ES-I3 (cell line): ENCODE measurements around the gene ASB18.

Source experiments
- H3K36me3 ChIP-seq: 2 replicates; pipeline ENCODE4 v1.6.1; 2013; ENCODE audit warnings: mild to moderate bottlenecking, low read length, control low read depth, moderate library complexity; ENCODE audit not compliant: insufficient read depth
- H3K4me1 ChIP-seq: 2 replicates; pipeline ENCODE4 v1.6.1; 2013; ENCODE audit warnings: mild to moderate bottlenecking, control low read depth, low read length; ENCODE audit not compliant: insufficient read depth
- H3K9ac ChIP-seq: 2 replicates; pipeline ENCODE4 v1.6.1; 2013; ENCODE audit warnings: low read depth, mild to moderate bottlenecking, low read length, moderate library complexity
- H3K9me3 ChIP-seq: 2 replicates; pipeline ENCODE4 v1.6.1; 2013; ENCODE audit warnings: mild to moderate bottlenecking, low read length, moderate library complexity; ENCODE audit not compliant: control insufficient read depth, insufficient read depth

ASB18 gene, protein sequence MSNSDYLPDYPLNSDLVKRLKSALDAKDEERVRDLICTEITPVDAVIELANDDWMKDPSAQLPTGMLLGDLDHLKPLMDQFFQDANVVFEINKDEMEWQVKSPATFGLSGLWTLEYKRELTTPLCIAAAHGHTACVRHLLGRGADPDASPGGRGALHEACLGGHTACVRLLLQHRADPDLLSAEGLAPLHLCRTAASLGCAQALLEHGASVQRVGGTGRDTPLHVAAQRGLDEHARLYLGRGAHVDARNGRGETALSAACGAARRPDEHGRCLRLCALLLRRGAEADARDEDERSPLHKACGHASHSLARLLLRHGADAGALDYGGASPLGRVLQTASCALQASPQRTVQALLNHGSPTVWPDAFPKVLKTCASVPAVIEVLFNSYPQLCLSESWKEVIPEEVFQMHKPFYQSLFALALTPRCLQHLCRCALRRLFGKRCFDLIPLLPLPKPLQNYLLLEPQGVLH

DNA sequence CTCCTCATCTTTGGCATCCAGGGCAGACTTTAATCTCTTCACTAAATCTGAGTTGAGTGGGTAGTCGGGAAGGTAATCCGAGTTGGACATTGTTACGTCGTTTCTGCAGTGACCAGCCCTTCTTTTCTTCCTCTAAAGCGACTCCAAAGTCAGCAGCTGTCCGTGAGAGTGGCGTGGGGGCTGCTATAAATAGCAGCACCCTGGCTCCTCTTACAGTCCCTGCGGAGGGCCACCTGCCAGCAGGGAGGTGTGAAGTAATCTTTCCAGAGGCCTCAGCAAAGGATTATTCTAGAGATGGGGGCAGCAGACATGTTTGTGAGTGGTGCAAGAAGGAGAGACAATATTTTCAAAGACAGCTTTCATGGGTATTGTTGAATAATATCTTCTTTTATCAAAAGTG is at the start of gene ASB18:
Gene ASB18 (minus strand): TSS at position 151 of the 400 bp plus-strand sequence. CDS start 61 bp downstream, at position 90.
- Histone ChIP-seq H3K9ac (no peak within 1 kb of the TSS), H3K9me3 (peaks cover 2% of the 10 kb centered on the region; the same call in 1 of the 2 replicates), H3K36me3 (no peaks in the 10 kb centered on the region; the same call in 1 of the 2 replicates), H3K4me1 (no peaks in the 10 kb centered on the region)

GRCh38 chr2:236311286-236311685 is 47.1 kb upstream of the ASB18 start:
- 0 out of 2 replicates have a peak, but pooled peaks cover 3% of the 10 kb centered on the region for H3K9me3 ChIP-seq
- no peaks in the 10 kb centered on the region for H3K36me3 ChIP-seq
- peaks cover 21% of the 10 kb centered on the region for H3K4me1 ChIP-seq
- no peak overlapping the region for H3K9ac ChIP-seq

- Histone ChIP-seq H3K9me3 (0 out of 2 replicates have a peak, but pooled peaks cover 3% of the 10 kb centered on the region), H3K4me1 (peaks cover 21% of the 10 kb centered on the region), H3K9ac (no peak overlapping the region), H3K36me3 (no peaks in the 10 kb centered on the region)
These were observed 45.4 kb upstream of the ASB18 start for GRCh38 chr2:236309669-236310029.

DNA sequence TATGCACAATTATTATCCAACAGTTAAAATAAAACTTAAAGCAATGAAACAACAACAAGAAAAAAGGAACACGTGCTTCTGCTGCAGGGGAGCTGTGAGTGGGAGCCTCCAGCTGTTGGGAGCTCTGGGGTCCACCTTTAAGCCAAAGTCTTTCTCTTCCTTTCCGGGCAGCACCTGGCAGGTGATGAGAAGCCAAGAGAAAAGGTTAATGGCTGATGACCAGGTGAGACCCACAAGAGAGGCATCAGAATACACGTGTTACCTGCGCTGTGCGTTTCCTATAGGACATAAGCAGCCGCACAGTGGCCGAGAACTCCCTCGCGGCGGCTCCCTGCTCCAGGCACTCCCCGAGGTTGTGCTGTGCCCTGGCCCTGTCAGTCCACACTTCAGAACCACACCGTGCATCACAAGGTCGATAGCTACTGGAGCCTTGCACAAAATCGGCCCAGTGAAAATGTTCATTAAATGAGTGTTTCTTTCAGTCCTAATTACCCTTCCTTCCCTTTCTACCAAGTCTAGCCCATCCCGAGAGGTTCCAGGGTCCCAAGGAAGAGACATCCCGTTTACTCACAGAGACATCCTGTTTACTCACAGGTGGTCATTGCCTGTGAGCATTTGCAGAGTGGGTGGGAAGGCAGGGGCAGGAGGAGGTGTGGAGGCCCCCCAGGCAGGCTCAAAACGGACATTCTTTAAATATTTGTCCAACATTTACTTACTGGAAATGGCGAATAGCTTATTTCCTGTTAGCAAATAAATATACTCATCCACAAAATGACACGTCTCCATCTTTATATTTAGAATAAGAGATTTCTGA is 44.9 kb upstream of the ASB18 start:
- no peak overlapping the region; the same call in 1 of the 2 replicates for H3K9ac ChIP-seq
- 0 out of 2 replicates have a peak, but pooled peaks cover 3% of the 10 kb centered on the region for H3K9me3 ChIP-seq
- no peaks in the 10 kb centered on the region for H3K36me3 ChIP-seq
- peaks cover 21% of the 10 kb centered on the region for H3K4me1 ChIP-seq

GRCh38 chr2:236307641-236308040 is 43.4 kb upstream of the ASB18 start:
- no peaks in the 10 kb centered on the region for H3K36me3 ChIP-seq
- H3K9ac ChIP-seq: no peak overlapping the region
- H3K9me3 ChIP-seq: no peaks in the 10 kb centered on the region
- peaks cover 21% of the 10 kb centered on the region for H3K4me1 ChIP-seq

GRCh38 chr2:236306825-236307540 is 42.8 kb upstream of the ASB18 start:
- H3K4me1 ChIP-seq: peaks cover 21% of the 10 kb centered on the region
- no peaks in the 10 kb centered on the region for H3K9me3 ChIP-seq
- no peak overlapping the region for H3K9ac ChIP-seq
- H3K36me3 ChIP-seq: no peaks in the 10 kb centered on the region

DNA sequence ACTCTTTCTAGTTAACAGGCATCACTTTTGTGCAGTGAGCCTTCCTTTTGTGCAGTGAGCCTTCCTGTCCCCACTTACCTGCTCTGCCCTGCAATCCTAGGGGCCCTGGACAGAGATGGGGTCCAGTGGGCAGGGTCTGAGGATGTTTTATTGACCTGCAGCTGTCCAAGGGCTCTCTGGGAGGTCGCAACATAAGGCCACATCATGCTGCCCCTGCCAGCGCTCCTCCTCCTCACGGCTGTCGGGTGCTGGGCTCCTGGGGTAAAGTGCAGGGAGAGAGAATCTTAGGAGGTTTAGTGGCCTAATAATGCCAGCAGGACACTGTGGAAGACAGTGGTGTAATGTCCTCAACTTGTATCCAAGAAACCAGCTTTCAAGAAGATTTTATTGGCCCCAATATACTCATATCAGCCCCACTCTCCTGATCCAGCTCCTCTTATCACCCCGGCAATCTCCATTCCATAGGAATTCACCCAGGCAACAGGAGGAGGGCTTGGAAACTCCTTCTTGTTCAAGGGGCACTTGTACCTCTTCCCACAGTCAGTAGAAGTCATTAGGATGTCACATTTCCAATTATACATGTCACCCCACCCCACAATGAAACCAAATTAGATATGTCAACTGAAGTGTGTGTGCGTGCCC is 41.9 kb upstream of the ASB18 start:
- Histone ChIP-seq H3K36me3 (no peaks in the 10 kb centered on the region), H3K4me1 (peaks cover 21% of the 10 kb centered on the region), H3K9ac (no peak overlapping the region), H3K9me3 (no peaks in the 10 kb centered on the region)

GRCh38 chr2:236305531-236305930 is 41.3 kb upstream of the ASB18 start:
- H3K4me1 ChIP-seq: peaks cover 21% of the 10 kb centered on the region
- H3K36me3 ChIP-seq: no peaks in the 10 kb centered on the region
- H3K9me3 ChIP-seq: no peaks in the 10 kb centered on the region
- H3K9ac ChIP-seq: no peak overlapping the region

- Histone ChIP-seq H3K36me3 (no peaks in the 10 kb centered on the region), H3K4me1 (peaks cover 18% of the 10 kb centered on the region), H3K9ac (no peak overlapping the region), H3K9me3 (no peaks in the 10 kb centered on the region)
These were observed 39.7 kb upstream of the ASB18 start for GRCh38 chr2:236303935-236304334.

DNA sequence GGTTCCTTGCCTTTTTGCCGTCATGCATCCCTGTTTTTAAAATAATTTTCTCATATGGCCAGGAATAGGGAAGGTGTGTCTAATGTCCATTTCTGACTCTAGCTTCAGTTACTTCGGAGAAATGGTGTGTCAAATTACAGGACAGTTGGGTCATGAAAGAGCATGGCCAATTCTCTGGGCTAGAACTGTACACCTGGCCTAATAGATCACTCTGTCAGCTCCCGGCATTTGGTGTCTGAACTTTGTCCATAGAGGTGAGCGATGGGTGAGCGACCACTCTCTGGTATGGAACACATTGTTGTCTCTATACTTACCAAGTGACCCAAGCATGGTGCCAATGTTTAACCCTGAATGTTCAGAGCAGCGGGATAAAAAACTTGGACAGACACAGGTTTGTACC is 38.3 kb upstream of the ASB18 start:
- Histone ChIP-seq H3K36me3 (no peaks in the 10 kb centered on the region), H3K9me3 (no peaks in the 10 kb centered on the region), H3K4me1 (peaks cover 7% of the 10 kb centered on the region), H3K9ac (no peak overlapping the region)

DNA sequence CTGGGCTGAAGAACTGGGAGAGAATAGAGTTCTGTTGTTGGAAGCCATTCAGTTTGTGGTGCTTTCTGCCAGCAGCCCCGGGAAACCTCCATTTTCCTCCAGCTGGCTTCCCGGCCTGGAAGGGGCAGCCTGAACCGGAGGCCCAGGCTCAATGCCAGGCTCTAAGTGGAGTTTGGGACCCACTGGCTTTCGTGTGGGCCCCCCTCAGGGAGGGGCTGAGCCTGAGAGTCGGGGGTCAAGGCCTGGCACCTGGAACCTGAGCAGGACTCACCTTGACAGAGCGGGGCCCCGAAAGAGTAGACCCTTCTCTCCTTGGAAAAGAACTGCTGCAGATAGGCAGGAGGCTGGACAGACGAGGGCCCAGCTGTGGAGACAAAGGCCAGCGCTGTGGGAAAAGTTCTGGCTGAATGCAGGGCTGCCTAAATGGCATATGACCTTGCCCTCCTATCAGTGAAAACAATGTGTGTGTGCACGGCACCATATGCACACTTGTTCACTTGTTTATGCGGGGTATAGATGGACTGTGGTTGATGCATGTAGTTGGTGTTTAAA is 34.8 kb upstream of the ASB18 start:
- Histone ChIP-seq H3K9ac (no peak overlapping the region), H3K4me1 (no peaks in the 10 kb centered on the region), H3K9me3 (no peaks in the 10 kb centered on the region; the same call in 1 of the 2 replicates), H3K36me3 (no peaks in the 10 kb centered on the region)

DNA sequence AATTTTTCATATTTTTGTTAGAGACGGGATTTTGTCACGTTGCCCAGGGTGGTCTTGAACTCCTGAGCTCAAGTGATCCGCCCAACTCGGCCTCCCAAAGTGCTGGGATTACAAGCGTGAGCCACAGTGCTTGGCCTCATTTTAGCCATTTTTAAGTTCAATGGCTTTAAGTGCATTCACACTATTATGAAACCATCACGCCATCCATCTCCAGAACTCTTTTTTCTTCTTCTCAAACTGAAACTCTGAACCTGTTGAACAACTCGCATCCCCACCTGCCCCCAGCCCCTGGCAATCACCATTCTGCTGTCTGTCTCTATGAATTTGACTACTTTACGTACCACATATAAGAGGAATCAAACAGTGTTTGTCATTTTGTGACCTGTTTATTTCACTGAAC is 31.3 kb upstream of the ASB18 start:
- Histone ChIP-seq H3K9me3 (no peaks in the 10 kb centered on the region; the same call in 1 of the 2 replicates), H3K36me3 (no peaks in the 10 kb centered on the region), H3K9ac (no peak overlapping the region), H3K4me1 (no peaks in the 10 kb centered on the region)

DNA sequence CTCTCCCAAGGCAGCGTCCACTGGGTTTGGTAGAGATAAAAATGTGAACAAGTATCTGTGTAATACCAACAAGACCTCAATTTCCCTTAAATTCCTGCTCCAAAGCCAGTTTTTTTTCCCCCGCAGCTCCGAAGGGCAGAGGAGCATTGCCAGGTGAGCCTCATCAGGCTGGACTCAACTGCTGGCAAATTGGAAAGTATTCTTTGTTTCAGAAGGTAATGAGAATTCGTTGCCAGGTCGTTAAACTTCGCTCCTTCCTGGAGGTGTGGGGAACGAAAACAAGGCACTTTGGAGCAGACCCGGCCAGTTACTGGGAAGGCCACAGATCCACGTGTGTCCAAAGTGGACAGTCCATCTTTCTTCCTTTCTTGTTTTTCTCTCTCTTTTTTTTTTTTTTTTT is 30.4 kb upstream of the ASB18 start:
- no peaks in the 10 kb centered on the region for H3K36me3 ChIP-seq
- H3K4me1 ChIP-seq: no peaks in the 10 kb centered on the region
- no peak overlapping the region for H3K9ac ChIP-seq
- H3K9me3 ChIP-seq: no peaks in the 10 kb centered on the region; the same call in 1 of the 2 replicates
